HG03565 (cell line): ENCODE data around the gene TTYH2.

Source experiments
- ATAC-seq: cut with Tn5 transposase; IDR thresholded peaks from one replicate; pipeline ENCODE4 v1.9.1; 2021; ENCODE audit warnings: mild to moderate bottlenecking, moderate library complexity; ENCODE audit not compliant: unreplicated experiment

Gene TTYH2

GRCh38 chr17:74192950-74193781 is 20.2 kb upstream of the TTYH2 start:
- no peak for ATAC-seq

GRCh38 chr17:74194682-74195081 is 18.7 kb upstream of the TTYH2 start:
- no peak for ATAC-seq

GRCh38 chr17:74196541-74197317 is 16.6 kb upstream of the TTYH2 start:
- no peak for ATAC-seq

GRCh38 chr17:74197801-74198200 is 15.6 kb upstream of the TTYH2 start:
- no peak for ATAC-seq

GRCh38 chr17:74198694-74199093 is 14.7 kb upstream of the TTYH2 start:
- ATAC-seq = no peak

GRCh38 chr17:74199306-74200092 is 13.9 kb upstream of the TTYH2 start:
- ATAC-seq = no peak

- no peak for ATAC-seq
These were observed 13.3 kb upstream of the TTYH2 start for GRCh38 chr17:74200112-74200511.

- ATAC-seq = no peak
These were observed 12.1 kb upstream of the TTYH2 start for GRCh38 chr17:74201250-74201649.

GRCh38 chr17:74201948-74202347 is 11.4 kb upstream of the TTYH2 start:
- no peak for ATAC-seq

GRCh38 chr17:74202938-74203337 is 10.4 kb upstream of the TTYH2 start:
- no peak for ATAC-seq

GRCh38 chr17:74203439-74204240 is 9.7 kb upstream of the TTYH2 start, which contains the start of gene RPL38:
RPL38 (plus strand) TSS chr17:74203678; CDS start chr17:74203956, 278 bp downstream.
- peak; percentile 61 for ATAC-seq

- no peak for ATAC-seq
These were observed 8.9 kb upstream of the TTYH2 start for GRCh38 chr17:74204474-74204873.

- ATAC-seq = no peak
These were observed 8.1 kb upstream of the TTYH2 start for GRCh38 chr17:74205274-74205673.

- no peak for ATAC-seq
These were observed 7.0 kb upstream of the TTYH2 start for GRCh38 chr17:74206332-74206818.

- no peak for ATAC-seq
These were observed 2.9 kb upstream of the TTYH2 start for GRCh38 chr17:74210191-74211140.

GRCh38 chr17:74211141-74211911 is 2.0 kb upstream of the TTYH2 start:
- ATAC-seq = no peak

- no peak for ATAC-seq
These were observed 1.5 kb upstream of the TTYH2 start for GRCh38 chr17:74211912-74212208.

- ATAC-seq = no peak
These were observed 1.0 kb upstream of the TTYH2 start for GRCh38 chr17:74212209-74212912.
